Endothelial cell of umbilical vein (primary cell): ENCODE data around the gene MAPKAPK2. TPM values are rescaled to one million over a fixed set of nuclear protein-coding genes. Genes with fewer than 3 reads are reported as not detected.
"Not testable (repeated sequence)": the region's sequence is repeated elsewhere in the genome, so short reads cannot be mapped to it uniquely, and the experiment has no call there.

Source experiments
- BruUV-seq: library from RNA; stranded (reverse); fragments of 400-500 nt; replicated peaks from 2 replicates; lab custom pipeline; 2021; lab: Mats Ljungman, UMichigan
- CTCF ChIA-PET: fragments of 300-600, 350-600 bp; sonication (Branson Sonifier 250); formaldehyde crosslinking; loops from one replicate; lab custom pipeline; 2021; ENCODE audit warnings: antibody characterized with exemption, inconsistent platforms; lab: Charles Lee
- POLR2A ChIA-PET: fragments of 300-600, 350-600 bp; sonication (Branson Sonifier 250); formaldehyde crosslinking; loops from one replicate; lab custom pipeline; 2021; ENCODE audit warnings: antibody characterized with exemption, inconsistent platforms; lab: Charles Lee
- DNase-seq: peaks from one replicate; pipeline ENCODE4 v3.0.0-alpha.2; 2011; ENCODE audit warnings: low read depth, low spot score
- FAIRE-seq: peaks from 2 replicates; lab custom pipeline; 2011; peaks lifted over from hg19 to GRCh38; lab: Jason Lieb, UNC
- H2AFZ ChIP-seq: 2 replicates; pipeline ENCODE4 v1.6.0; 2012; ENCODE audit warnings: low read depth, low read length, control low read depth, inconsistent platforms
- H3K27ac ChIP-seq: 2 replicates; pipeline ENCODE4 v1.5.1; 2011; ENCODE audit warnings: low read depth, mild to moderate bottlenecking, control low read depth, low read length, moderate library complexity; ENCODE audit not compliant: insufficient read depth
- H3K27me3 ChIP-seq, 2 experiments: 2 replicates each; pipeline versions ENCODE4 v1.6.0 to v1.6.1; 2011; ENCODE audit warnings: low read length in 2 of 2, mixed read lengths in 1 of 2; ENCODE audit not compliant: control insufficient read depth in 2 of 2, insufficient read depth in 2 of 2
- H3K36me3 ChIP-seq, 2 experiments: 2 replicates in 1 of 2; 3 replicates in 1 of 2; pipeline ENCODE4 v1.5.1; 2011; ENCODE audit warnings: low read length in 2 of 2, mild to moderate bottlenecking in 1 of 2, moderate library complexity in 1 of 2; ENCODE audit not compliant: control insufficient read depth in 2 of 2, insufficient read depth in 2 of 2; ENCODE audit errors: extremely low read depth in 1 of 2
- H3K4me1 ChIP-seq: 3 replicates; pipeline ENCODE4 v1.5.1; 2011; ENCODE audit warnings: mild to moderate bottlenecking, low read length; ENCODE audit not compliant: control insufficient read depth, insufficient read depth; ENCODE audit errors: extremely low read depth
- H3K4me2 ChIP-seq: 2 replicates; pipeline ENCODE4 v1.6.1; 2011; ENCODE audit warnings: low read length, control low read depth, mixed read lengths; ENCODE audit not compliant: insufficient read depth
- H3K4me3 ChIP-seq, 3 experiments: fragments of 200-600 bp in 1 of 3; sonication (generic), shearing (Covaris generic) in 1 of 3; replicated peaks in 1 of 3; 2 replicates each; pipeline ENCODE4 v1.5.1; 2011 to 2016; ENCODE audit warnings: control low read depth in 3 of 3, low read length in 3 of 3, mild to moderate bottlenecking in 2 of 3, inconsistent platforms in 1 of 3, low read depth in 1 of 3, moderate library complexity in 1 of 3; ENCODE audit not compliant: insufficient read depth in 1 of 3
- H3K79me2 ChIP-seq: 2 replicates; pipeline ENCODE4 v1.6.0; 2012; ENCODE audit warnings: low read length, inconsistent platforms; ENCODE audit not compliant: control insufficient read depth, insufficient read depth
- H3K9ac ChIP-seq: replicated peaks from 2 replicates; pipeline ENCODE3; 2011; ENCODE audit warnings: low read length, control low read depth; ENCODE audit not compliant: insufficient read depth; ENCODE audit errors: extremely low read depth
- H3K9me1 ChIP-seq: replicated peaks from 3 replicates; pipeline ENCODE4 v1.6.0; 2011; ENCODE audit warnings: mild to moderate bottlenecking, low read length; ENCODE audit not compliant: control insufficient read depth, insufficient read depth; ENCODE audit errors: extremely low read depth
- H3K9me3 ChIP-seq: replicated peaks from 2 replicates; pipeline ENCODE4 v1.5.1; 2012; ENCODE audit warnings: low read length, inconsistent platforms; ENCODE audit not compliant: control insufficient read depth, insufficient read depth
- H4K20me1 ChIP-seq: replicated peaks from 2 replicates; pipeline ENCODE3; 2011; ENCODE audit warnings: mild to moderate bottlenecking, low read length; ENCODE audit not compliant: control insufficient read depth, insufficient read depth; ENCODE audit errors: extremely low read depth
- CTCF ChIP-seq, 2 donors: IDR thresholded peaks; 1 replicate in 1 of 2; 2 replicates in 1 of 2; pipeline ENCODE4 v1.5.1; 2011; ENCODE audit warnings: low read length in 2 of 2, mild to moderate bottlenecking in 2 of 2, moderate library complexity in 2 of 2, control low read depth in 1 of 2, inconsistent platforms in 1 of 2, low read depth in 1 of 2; ENCODE audit not compliant: insufficient read depth in 1 of 2; ENCODE audit errors: extremely low read depth in 1 of 2
- EZH2 ChIP-seq: IDR thresholded peaks from 2 replicates; pipeline ENCODE4 v1.6.1; 2012; ENCODE audit warnings: borderline replicate concordance, low read depth, mild to moderate bottlenecking, moderate library complexity, low read length, inconsistent platforms; ENCODE audit not compliant: severe bottlenecking
- FOS ChIP-seq: IDR thresholded peaks from 2 replicates; pipeline ENCODE4 v1.6.1; 2011; ENCODE audit warnings: mild to moderate bottlenecking, low read length, moderate library complexity, borderline replicate concordance; ENCODE audit not compliant: insufficient read depth
- GATA2 ChIP-seq: IDR thresholded peaks from 2 replicates; pipeline ENCODE4 v1.7.0; 2011; ENCODE audit warnings: low read depth, mild to moderate bottlenecking, moderate library complexity, mixed read lengths, low read length; ENCODE audit not compliant: insufficient read length, insufficient read depth
- JUN ChIP-seq: IDR thresholded peaks from 2 replicates; pipeline ENCODE4 v1.6.1; 2011; ENCODE audit warnings: borderline replicate concordance, low read depth; ENCODE audit not compliant: insufficient read length, insufficient read depth
- MAX ChIP-seq: IDR thresholded peaks from 2 replicates; pipeline ENCODE4 v1.6.1; 2011; ENCODE audit not compliant: insufficient read depth, insufficient read length
- MYC ChIP-seq: IDR thresholded peaks from one replicate; pipeline ENCODE4 v1.6.1; 2011; ENCODE audit warnings: mild to moderate bottlenecking, low read depth, low read length
- POLR2A ChIP-seq: IDR thresholded peaks from 2 replicates; pipeline ENCODE4 v1.6.1; 2012; ENCODE audit warnings: low read depth, mild to moderate bottlenecking, control low read depth, low read length
- POLR2AphosphoS5 ChIP-seq: IDR thresholded peaks from 2 replicates; pipeline ENCODE4 v1.6.1; 2012; ENCODE audit warnings: low read depth, mild to moderate bottlenecking, control low read depth, low read length, moderate library complexity; ENCODE audit not compliant: insufficient read depth
- dilution Hi-C: fragments of 300-500 bp; cut with MboI; formaldehyde crosslinking; loops from one replicate; pipeline ENCODE4 v1.15.0; 2019; ENCODE audit warnings: low sequenced_read_pairs; ENCODE audit not compliant: extremely low pct_ligation_motif_present
- intact Hi-C: fragments of 100-400 bp; cut with micrococcal nuclease; formaldehyde crosslinking; loops from one replicate; pipeline ENCODE4 v1.10.0; 2022
- polyA plus RNA-seq, 4 experiments: library from polyadenylated mRNA; depleted of rRNA in 3 of 4; stranded (reverse) in 3 of 4; unstranded in 1 of 4; fragments of >200 nt; gene quantifications; 2 replicates each; pipeline versions ENCODE4 v1.2.1 to v1.2.3, GENCODE V29; 2011 to 2012; ENCODE audit warnings: missing spikeins in 1 of 4
- total RNA-seq: library from RNA; stranded (reverse); gene quantifications from 2 replicates; pipeline ENCODE4 v1.2.3, GENCODE V29; 2021

The MAPKAPK2 gene
- total and polyA plus RNA-seq, 2 donors (not counting 3 experiments of a cell fraction or from before 2014, with no cell fraction given) = 52.9 to 69.1 TPM

GRCh38 chr1:206761159-206761768 lies 76.6 kb downstream of the MAPKAPK2 start:
- no peak for FAIRE-seq
- POLR2A ChIA-PET = no interaction called here
- no peaks in the 10 kb centered on the region for H3K9me1 ChIP-seq

GRCh38 chr1:206762741-206763364 lies 78.1 kb downstream of the MAPKAPK2 start:
- H3K27me3 ChIP-seq, H3K9me3 ChIP-seq, H3K9ac ChIP-seq, H3K9me1 ChIP-seq, H4K20me1 ChIP-seq, H3K4me1 ChIP-seq, H3K79me2 ChIP-seq, H3K36me3 ChIP-seq, DNase-seq, intact Hi-C loops, FAIRE-seq, BruUV-seq, H2AFZ ChIP-seq, H3K27ac ChIP-seq, H3K4me2 ChIP-seq, dilution Hi-C loops, POLR2A ChIA-PET, H3K4me3 ChIP-seq: not testable (repeated sequence)
- CTCF ChIA-PET = interaction anchor here (0.6 kb wide), 1 partner anchor 68 kb away, joined by 3 read pairs; no protein-coding TSS in a partner anchor

More at GRCh38 chr1:206761159-206761768, 76.6 kb downstream of the MAPKAPK2 start:
- Histone ChIP-seq H3K27me3 (peaks cover 4 to 7% of the 10 kb centered on the region in 2 experiments), H3K36me3 (no peaks in the 10 kb centered on the region), H3K4me3 (no peak overlapping the region), H3K79me2 (no peaks in the 10 kb centered on the region), H3K4me1 (no peaks in the 10 kb centered on the region), H4K20me1 (no peaks in the 10 kb centered on the region), H3K4me2 (no peak overlapping the region), H3K9me3 (no peaks in the 10 kb centered on the region), H3K27ac (no peak overlapping the region), H3K9ac (no peak overlapping the region), H2AFZ (no peak overlapping the region)
- no peak for DNase-seq
- TF ChIP-seq JUN (no peak), GATA2 (no peak), CTCF (IDR thresholded peaks at IDR 0.05; ENCODE audit: extremely low read depth in 1 of 2, insufficient read depth in 1 of 2, low read depth in 1 of 2, low read length in 2 of 2) (no peak), POLR2AphosphoS5 (no peak), FOS (no peak), MYC (no peak), EZH2 (no peak), MAX (no peak), POLR2A (no peak)
- intact Hi-C loops = no loop called here
- dilution Hi-C loops = no loop called here
- no TSS peak for BruUV-seq
- CTCF ChIA-PET = interaction anchor here (0.6 kb wide), 1 partner anchor 16 kb away, joined by 3 read pairs; no protein-coding TSS in a partner anchor
